ENCODE measurements around the gene PMEPA1.

Gene PMEPA1

GRCh38 chr20:57657535-57658446 is 52.0 kb downstream of the PMEPA1 start:
- DNase-seq (ENCODE audit: extremely low read depth, low read depth), result no peak
- no peak for TF ChIP-seq CTCF (IDR thresholded peaks at IDR 0.05; ENCODE audit: low read depth, low read length)

- no peak for DNase-seq (ENCODE audit: extremely low read depth, low read depth)
- no peak for TF ChIP-seq CTCF (IDR thresholded peaks at IDR 0.05; ENCODE audit: low read depth, low read length)
Observed at GRCh38 chr20:57656821-57657534, 52.8 kb downstream of the PMEPA1 start.

DNA sequence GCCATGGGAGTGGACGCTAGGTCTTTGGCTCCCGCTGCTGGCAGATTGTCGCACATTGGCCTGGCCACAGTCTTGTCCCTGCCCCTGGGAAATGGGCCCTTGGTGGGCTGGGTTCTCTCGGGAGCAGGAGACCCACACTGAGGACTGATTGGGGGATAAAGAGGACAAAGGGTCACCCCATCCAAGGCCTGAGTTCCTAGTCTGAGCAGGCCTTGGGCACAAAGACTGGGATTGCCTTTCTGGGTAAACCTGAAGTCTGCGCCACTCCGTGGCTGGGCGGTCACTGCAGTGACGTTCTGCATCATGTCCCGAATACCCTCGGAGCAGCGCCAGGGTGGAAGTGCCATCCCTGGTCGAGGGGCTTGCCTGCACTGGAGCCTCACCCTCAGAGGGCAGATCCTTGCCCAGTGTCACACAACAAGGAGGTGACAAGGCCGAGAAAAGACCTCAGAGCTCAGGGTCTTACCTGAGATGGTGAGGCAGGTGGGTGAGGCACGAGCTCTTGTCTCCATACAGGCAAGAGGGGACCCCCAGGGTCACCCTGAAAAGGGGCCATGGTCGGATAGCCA is 53.5 kb downstream of the PMEPA1 start:
- TF ChIP-seq CTCF (IDR thresholded peaks at IDR 0.05; ENCODE audit: low read depth, low read length), result no peak
- no peak for DNase-seq (ENCODE audit: extremely low read depth, low read depth)

DNA sequence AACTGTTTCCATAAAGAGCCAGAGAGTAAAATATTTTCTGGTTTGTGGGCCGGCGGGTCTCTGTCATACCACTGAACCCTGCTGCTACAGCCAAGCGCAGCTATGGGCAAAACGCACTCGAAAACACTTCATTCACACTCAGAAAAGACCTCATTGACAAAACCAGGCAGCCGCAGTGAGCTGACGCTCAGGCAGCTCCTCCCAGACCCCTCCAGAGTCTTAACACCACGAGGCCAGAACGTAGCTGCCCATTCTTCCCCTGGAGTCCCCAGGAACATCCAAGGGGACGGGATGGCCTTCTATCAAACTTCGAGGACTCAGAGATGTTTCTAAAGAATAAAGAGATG is 54.0 kb downstream of the PMEPA1 start:
- no peak for TF ChIP-seq CTCF (IDR thresholded peaks at IDR 0.05; ENCODE audit: low read depth, low read length)
- DNase-seq (ENCODE audit: extremely low read depth, low read depth), result no peak

- no peak for TF ChIP-seq CTCF (IDR thresholded peaks at IDR 0.05; ENCODE audit: low read depth, low read length)
- DNase-seq (ENCODE audit: extremely low read depth, low read depth), result no peak
Observed at GRCh38 chr20:57654998-57655808, 54.6 kb downstream of the PMEPA1 start.

- DNase-seq (ENCODE audit: extremely low read depth, low read depth), result peak; percentile 25
- peak; percentile 88 for TF ChIP-seq CTCF (IDR thresholded peaks at IDR 0.05; ENCODE audit: low read depth, low read length)
Observed at GRCh38 chr20:57654363-57654997, 55.3 kb downstream of the PMEPA1 start.

Measured in AG09319 (cell line).